ENCODE results near the gene SPATA3.

SPATA3 gene

GRCh38 chr2:231051116-231051515 lies 55.2 kb downstream of the SPATA3 start:
- DNase-seq: no peak

GRCh38 chr2:231052494-231053451 lies 56.9 kb downstream of the SPATA3 start:
- peak; percentile 88 for DNase-seq

- DNase-seq: no peak
Measured at GRCh38 chr2:231053846-231054245, 57.9 kb downstream of the SPATA3 start.

- peak; percentile 93 for DNase-seq
Measured at GRCh38 chr2:231056453-231057416, 60.8 kb downstream of the SPATA3 start, which contains the start of gene PSMD1. Gene PSMD1 (plus strand): TSS chr2:231056867. CDS start chr2:231057026, 159 bp downstream.

GRCh38 chr2:231057590-231057989 lies 61.7 kb downstream of the SPATA3 start:
- DNase-seq: no peak
